ENCODE data around the gene SDSL.

Gene SDSL

GRCh38 chr12:113471619-113472171 lies 49.5 kb downstream of the SDSL start, which contains the start of gene LHX5:
LHX5 (minus strand) TSS chr12:113471871; CDS start chr12:113471498, 373 bp downstream.
- H3K27ac ChIP-seq, result no peak within 1 kb of the TSS
- no peak for TF ChIP-seq CTCF (conservative IDR thresholded peaks at IDR 0.05)

GRCh38 chr12:113472191-113473121 lies 50.3 kb downstream of the SDSL start:
- no peak overlapping the region for H3K27ac ChIP-seq
- TF ChIP-seq CTCF (conservative IDR thresholded peaks at IDR 0.05), result no peak

- H3K27ac ChIP-seq, result no peak overlapping the region
- TF ChIP-seq CTCF (conservative IDR thresholded peaks at IDR 0.05), result no peak
Measured at GRCh38 chr12:113473400-113473799, 51.2 kb downstream of the SDSL start.

GRCh38 chr12:113473942-113474341 lies 51.8 kb downstream of the SDSL start:
- H3K27ac ChIP-seq, result no peak overlapping the region
- no peak for TF ChIP-seq CTCF (conservative IDR thresholded peaks at IDR 0.05)

GRCh38 chr12:113474635-113475436 lies 52.7 kb downstream of the SDSL start:
- TF ChIP-seq CTCF (conservative IDR thresholded peaks at IDR 0.05), result no peak
- H3K27ac ChIP-seq, result no peak overlapping the region

- H3K27ac ChIP-seq, result no peak overlapping the region
- no peak for TF ChIP-seq CTCF (conservative IDR thresholded peaks at IDR 0.05)
Measured at GRCh38 chr12:113475451-113476175, 53.4 kb downstream of the SDSL start.

All from VCaP (cell line).